Mononuclear cell (primary cell): ENCODE data around the gene DIS3L2. TPM values are rescaled to one million over a fixed set of nuclear protein-coding genes. Genes with fewer than 3 reads are reported as not detected.
"Not testable (repeated sequence)": the region's sequence is repeated elsewhere in the genome, so short reads cannot be mapped to it uniquely, and the experiment has no call there.

Experiments
- H3K27me3 ChIP-seq: 2 replicates; pipeline ENCODE4 v1.6.0; 2011; ENCODE audit warnings: low read length, control low read depth; ENCODE audit not compliant: insufficient read depth
- H3K4me1 ChIP-seq: 2 replicates; pipeline ENCODE4 v1.5.1; 2011; ENCODE audit warnings: mild to moderate bottlenecking, low read length, control low read depth; ENCODE audit not compliant: insufficient read depth
- H3K4me3 ChIP-seq: 2 replicates; pipeline ENCODE4 v1.5.1; 2011; ENCODE audit warnings: mild to moderate bottlenecking, low read length, moderate library complexity
- H3K9me3 ChIP-seq: 2 replicates; pipeline ENCODE4 v1.5.1; 2011; ENCODE audit warnings: low read depth, mild to moderate bottlenecking, control low read depth, low read length
- total RNA-seq: library from RNA; depleted of rRNA; stranded (reverse); fragments of >200 nt; gene quantifications from one replicate; pipeline ENCODE4 v1.2.3, GENCODE V29; 2012

The DIS3L2 gene
- total RNA-seq, 1 donor, result 26.8 TPM

DNA sequence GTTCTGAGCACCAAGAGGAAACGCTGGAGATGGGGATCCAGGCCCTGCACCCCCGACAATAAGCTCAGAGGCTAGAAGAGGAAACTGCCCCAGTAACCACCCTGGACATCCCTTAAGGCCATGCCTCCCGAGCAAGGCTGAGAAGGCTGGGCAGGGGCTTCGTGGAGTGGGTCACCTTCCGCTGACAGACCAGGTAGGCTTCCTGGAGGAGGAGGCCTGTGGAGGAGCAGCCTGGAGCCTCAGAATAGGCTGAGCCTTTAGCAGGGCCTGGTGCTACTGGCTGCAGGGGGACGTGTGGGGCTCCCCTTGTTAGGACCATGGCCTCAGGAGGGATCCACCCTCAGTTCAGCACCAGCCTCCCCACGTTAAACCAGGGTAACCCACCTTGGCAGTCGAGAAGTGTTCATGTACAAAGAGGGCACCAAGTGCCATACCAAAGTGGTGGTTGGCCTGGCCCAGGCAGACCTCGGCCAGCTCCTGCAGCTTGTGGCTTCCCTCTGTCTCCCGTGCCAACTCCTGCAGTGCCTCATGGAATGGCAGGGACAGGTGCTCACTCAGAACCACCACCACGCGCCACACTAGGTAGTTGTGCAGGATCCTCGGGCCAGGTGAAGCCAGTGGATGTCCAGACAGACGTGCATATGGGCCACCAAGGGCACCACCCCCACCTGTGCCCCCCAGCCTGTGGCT is 388.6 kb downstream of the DIS3L2 start:
- Histone ChIP-seq H3K27me3 (peaks cover 23% of the 10 kb centered on the region), H3K4me3 (no peak overlapping the region), H3K4me1 (peaks cover 6% of the 10 kb centered on the region), H3K9me3 (no peaks in the 10 kb centered on the region)

GRCh38 chr2:232350804-232351685 is 389.5 kb downstream of the DIS3L2 start:
- Histone ChIP-seq H3K4me3 (no peak overlapping the region), H3K27me3 (peaks cover 23% of the 10 kb centered on the region)

DNA sequence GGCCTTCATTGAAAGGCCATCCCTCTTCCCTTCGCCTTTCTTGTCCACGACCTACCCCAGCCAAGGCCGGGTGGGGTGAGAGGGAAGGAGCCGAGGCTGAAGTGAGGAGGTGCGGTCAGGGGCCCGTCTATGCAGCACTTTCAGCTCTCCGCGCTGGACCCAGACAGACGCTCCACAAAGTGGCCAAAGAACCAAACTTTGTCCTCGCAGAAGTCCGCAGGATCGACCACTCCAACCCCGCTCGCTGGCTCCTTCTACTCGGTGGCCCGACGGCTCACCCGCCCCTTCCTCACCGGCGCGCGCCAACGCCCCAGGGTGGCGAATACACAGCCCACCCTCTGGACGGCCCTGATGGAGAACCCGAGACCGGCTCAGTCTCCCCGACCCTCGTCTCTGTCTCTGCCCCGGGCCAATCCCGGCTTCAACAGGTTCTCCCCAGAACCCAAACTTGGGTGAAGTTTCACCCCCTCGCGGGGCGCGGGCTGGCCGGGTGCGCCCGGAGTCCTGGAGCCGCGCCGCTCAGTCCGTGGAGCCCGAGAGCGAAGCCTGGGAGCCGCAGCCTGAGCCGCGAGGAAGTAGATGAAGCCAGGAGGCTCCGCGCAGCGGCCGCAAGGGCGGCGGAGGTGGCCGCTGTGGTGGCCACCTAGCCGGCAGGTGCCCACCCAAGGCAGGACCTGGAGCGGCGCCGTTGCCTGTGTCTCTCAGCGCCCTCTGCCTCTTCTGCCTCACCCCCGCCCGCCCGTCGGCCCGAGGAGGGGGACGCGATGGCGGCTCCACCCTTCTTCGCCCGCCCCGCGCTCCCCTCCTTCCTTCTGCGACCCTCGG is 390.4 kb downstream of the DIS3L2 start:
- Histone ChIP-seq H3K4me3 (no peak overlapping the region), H3K27me3 (peaks cover 23% of the 10 kb centered on the region), H3K9me3 (no peaks in the 10 kb centered on the region), H3K4me1 (peaks cover 6% of the 10 kb centered on the region)

More at GRCh38 chr2:232350804-232351685, 389.5 kb downstream of the DIS3L2 start:
- Histone ChIP-seq H3K4me1 (peaks cover 6% of the 10 kb centered on the region), H3K9me3 (no peaks in the 10 kb centered on the region)

- Histone ChIP-seq H3K4me1 (peaks cover 6% of the 10 kb centered on the region), H3K27me3 (peaks cover 23% of the 10 kb centered on the region), H3K9me3 (no peaks in the 10 kb centered on the region), H3K4me3 (no peak overlapping the region)
Measured at GRCh38 chr2:232352511-232353091, 391.1 kb downstream of the DIS3L2 start.

DNA sequence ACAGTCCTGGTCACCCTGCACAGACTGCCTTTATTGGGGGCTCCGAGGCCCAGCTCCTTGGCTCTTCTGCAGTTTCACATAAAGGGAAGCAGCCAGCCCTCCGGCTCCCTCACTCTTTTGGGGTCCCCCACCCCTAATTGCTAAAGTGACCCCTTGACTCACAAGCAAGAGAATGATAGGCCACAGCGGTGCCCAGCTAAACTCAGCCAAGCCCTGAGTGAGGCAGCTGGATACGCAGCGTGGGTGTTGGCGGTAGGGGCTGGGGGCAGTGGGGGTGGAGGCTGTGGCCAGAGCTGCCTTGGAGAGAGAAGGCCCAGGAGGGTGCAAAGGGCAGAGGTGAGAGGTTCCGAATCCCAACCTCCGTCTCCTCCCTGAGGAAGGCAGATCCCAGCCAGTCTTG is 391.6 kb downstream of the DIS3L2 start:
- Histone ChIP-seq H3K4me3 (no peak overlapping the region), H3K4me1 (peaks cover 6% of the 10 kb centered on the region), H3K27me3 (peaks cover 23% of the 10 kb centered on the region), H3K9me3 (no peaks in the 10 kb centered on the region)

DNA sequence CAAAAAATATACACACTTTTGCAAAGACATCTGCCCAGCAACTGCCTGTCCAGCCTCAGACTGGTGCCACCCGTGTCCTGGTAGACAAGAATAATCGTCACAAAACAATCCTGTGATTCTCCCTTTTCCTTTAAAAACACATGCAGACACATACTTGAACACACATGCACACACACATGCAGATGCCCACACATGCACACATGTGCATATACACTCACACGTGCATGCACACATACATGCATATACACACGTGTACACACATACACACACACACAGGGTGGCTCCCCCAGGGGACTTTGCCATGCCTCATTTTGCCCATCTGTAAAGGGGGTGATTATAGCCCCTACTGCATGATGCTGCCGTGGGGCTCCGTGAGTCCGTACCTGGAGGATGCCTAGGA is 392.1 kb downstream of the DIS3L2 start:
- peaks cover 6% of the 10 kb centered on the region for H3K4me1 ChIP-seq
- H3K9me3 ChIP-seq, result no peaks in the 10 kb centered on the region
- H3K27me3 ChIP-seq, result peaks cover 23% of the 10 kb centered on the region
- H3K4me3 ChIP-seq, result no peak overlapping the region

GRCh38 chr2:232354069-232354468 is 392.6 kb downstream of the DIS3L2 start:
- peaks cover 23% of the 10 kb centered on the region for H3K27me3 ChIP-seq
- no peak overlapping the region for H3K4me3 ChIP-seq
- no peaks in the 10 kb centered on the region for H3K9me3 ChIP-seq
- peaks cover 4% of the 10 kb centered on the region for H3K4me1 ChIP-seq

GRCh38 chr2:232361646-232362045 is 400.1 kb downstream of the DIS3L2 start:
- no peaks in the 10 kb centered on the region for H3K27me3 ChIP-seq
- peaks cover 13% of the 10 kb centered on the region for H3K4me1 ChIP-seq
- no peaks in the 10 kb centered on the region for H3K9me3 ChIP-seq
- H3K4me3 ChIP-seq, result no peak overlapping the region

DNA sequence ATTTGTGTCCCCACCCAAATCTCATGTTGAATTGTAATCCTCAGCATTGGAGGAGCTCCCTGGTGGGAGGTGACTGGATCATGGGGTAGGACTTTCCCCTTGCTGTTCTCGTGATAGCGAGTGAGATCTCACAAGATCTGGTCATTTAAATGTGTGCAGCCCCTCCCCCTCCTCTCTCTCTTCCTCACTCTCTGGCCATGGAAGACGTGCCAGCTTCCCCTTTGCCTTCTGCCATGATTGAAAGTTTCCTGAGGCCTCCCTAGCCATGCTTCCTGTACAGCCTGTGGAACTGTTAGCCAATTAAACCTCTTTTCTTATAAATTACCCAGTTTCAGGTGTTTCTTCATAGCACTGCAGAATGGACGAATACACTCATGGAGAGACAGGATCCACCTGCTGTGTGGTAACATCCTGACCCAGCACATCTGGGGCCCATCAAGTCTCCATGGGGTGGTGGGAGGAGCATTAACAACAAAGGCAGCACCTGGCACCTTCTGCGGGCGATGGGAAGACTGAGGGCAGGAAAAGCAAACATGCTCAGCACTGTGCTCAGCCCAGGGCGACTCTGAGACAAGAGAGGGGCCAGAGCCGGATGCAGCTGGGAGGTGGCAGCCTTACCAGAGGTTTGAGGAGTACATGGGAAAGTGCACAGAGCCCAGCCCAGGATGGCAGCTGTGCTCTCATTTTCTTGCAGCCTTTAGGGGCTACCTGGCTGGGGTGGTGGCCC is 400.8 kb downstream of the DIS3L2 start:
- Histone ChIP-seq H3K9me3 (no peaks in the 10 kb centered on the region), H3K27me3 (no peaks in the 10 kb centered on the region), H3K4me1 (peaks cover 13% of the 10 kb centered on the region), H3K4me3 (no peak overlapping the region)

DNA sequence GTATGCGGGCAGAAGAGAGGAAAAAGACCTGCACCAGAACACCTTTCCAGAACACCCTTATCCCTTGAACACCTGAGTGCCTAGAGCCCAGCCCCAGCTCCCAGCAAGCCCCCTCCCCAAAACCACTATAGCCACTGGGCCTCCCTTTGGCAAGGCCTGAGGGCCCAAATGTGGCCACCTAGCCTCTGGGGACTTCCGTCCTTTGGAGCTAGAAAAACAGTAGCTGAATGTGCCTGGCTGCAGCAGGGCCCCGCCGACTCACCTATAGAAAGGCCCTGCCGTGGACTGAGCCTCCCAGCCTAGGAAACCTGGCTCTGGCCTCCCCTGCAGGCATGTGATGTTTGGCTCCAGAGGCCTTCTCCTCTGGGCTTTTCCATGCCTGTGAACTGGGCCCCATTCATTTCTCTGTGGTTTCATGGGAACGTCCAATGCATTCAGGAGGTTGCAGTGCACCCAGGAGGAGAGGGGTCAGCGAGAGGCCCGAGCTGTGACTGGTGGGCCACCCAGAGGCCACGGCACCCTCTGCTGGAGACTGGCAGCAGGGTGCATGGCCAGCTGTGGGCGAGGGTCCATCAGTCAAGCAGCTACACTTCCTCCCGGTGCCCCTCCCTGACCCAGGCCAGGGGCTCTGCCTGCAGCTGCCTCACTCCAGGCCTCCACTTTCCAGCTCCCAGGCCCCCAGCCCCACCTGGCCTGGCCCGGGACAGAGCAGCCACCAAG is 401.7 kb downstream of the DIS3L2 start:
- Histone ChIP-seq H3K4me1 (peaks cover 13% of the 10 kb centered on the region), H3K4me3 (peak overlapping the region; percentile 30)
- H3K9me3 ChIP-seq, H3K27me3 ChIP-seq: not testable (repeated sequence)

DNA sequence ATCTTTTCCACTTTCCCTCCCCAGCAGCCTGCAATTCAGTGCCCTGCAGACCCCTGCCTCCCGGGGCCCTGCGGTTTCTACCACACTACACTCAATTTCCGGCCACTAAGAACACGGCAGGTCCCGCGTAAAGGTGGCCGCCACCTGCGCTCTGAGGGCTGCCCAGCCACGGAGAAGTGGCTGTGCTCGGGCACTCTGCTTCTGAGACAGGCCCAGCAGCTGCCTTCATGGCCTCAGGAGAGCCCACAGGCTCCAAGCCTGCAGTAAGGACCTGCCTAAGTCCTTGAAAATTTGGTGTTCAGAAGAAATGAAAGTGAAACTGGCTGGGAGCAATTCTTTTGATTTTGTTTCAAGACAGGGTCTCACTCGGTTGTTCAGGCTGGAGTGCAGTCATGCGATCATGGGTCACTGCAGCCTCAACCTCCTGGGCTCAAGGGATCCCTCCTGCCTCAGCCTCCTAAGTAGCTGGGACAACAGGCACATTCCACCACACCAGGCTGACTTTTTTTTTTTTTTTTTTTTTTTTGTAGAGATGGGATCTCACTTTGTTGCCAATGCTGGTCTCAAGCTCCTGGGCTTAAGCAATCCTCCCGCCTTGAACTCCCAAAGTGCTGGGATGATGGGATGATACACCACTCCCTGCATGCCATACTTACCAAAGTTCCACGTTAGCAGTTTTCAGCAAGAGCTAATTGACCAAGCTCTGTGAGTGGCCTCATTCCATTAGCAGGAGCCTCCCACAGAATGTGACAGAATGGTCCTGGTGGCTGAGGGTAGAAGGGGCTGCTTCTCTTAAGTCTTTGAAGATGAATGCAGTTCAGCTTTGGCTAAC is 402.5 kb downstream of the DIS3L2 start:
- Histone ChIP-seq H3K27me3 (no peaks in the 10 kb centered on the region), H3K4me3 (peak overlapping the region; percentile 30), H3K9me3 (no peaks in the 10 kb centered on the region), H3K4me1 (peaks cover 13% of the 10 kb centered on the region)

- not testable (repeated sequence) for H3K9me3 ChIP-seq, H3K27me3 ChIP-seq, H3K4me3 ChIP-seq
- H3K4me1 ChIP-seq, result peaks cover 13% of the 10 kb centered on the region
Measured at GRCh38 chr2:232364806-232365594, 403.5 kb downstream of the DIS3L2 start.
